Neural crest cell (in vitro differentiated cells): ENCODE measurements around the gene BMPER. TPM values are rescaled to one million over a fixed set of nuclear protein-coding genes. Genes with fewer than 3 reads are reported as not detected.

Experiments used
- DNase-seq: peaks from one replicate; pipeline ENCODE4 v3.0.0; 2021; ENCODE audit warnings: low read depth, mixed read lengths, low spot score
- H3K27ac Mint-ChIP-seq: one replicate; pipeline ENCODE4 v1.8.0; 2021; ENCODE audit warnings: mild to moderate bottlenecking, mixed read lengths; ENCODE audit not compliant: unreplicated experiment
- H3K27me3 Mint-ChIP-seq: 2 replicates; pipeline ENCODE4 v1.8.0; 2021; ENCODE audit warnings: low read depth, mild to moderate bottlenecking, mixed read lengths
- H3K36me3 Mint-ChIP-seq: 2 replicates; pipeline ENCODE4 v1.8.0; 2021; ENCODE audit warnings: low read depth, mild to moderate bottlenecking, mixed read lengths
- H3K4me1 Mint-ChIP-seq: 2 replicates; pipeline ENCODE4 v1.8.0; 2021; ENCODE audit warnings: mixed read lengths
- H3K4me3 Mint-ChIP-seq: one replicate; pipeline ENCODE4 v1.8.0; 2021; ENCODE audit warnings: mild to moderate bottlenecking, mixed read lengths
- H3K9me3 Mint-ChIP-seq: 2 replicates; pipeline ENCODE4 v1.8.0; 2021; ENCODE audit warnings: mixed read lengths
- CTCF ChIP-seq: fragments of 200-600 bp; sonication (generic); conservative IDR thresholded peaks from 2 replicates; pipeline ENCODE4 v1.5.0; 2021; ENCODE audit warnings: antibody characterized with exemption, mild to moderate bottlenecking
- total RNA-seq: library from RNA; stranded (reverse); gene quantifications from 2 replicates; pipeline ENCODE4 v1.2.1, GENCODE V29; 2021

BMPER gene
- total RNA-seq, 1 donor from 2014 or later: not detected

GRCh38 chr7:34044306-34044643 lies 138.9 kb downstream of the BMPER start:
- peaks cover 3% of the 10 kb centered on the region for H3K4me1 Mint-ChIP-seq
- TF ChIP-seq CTCF: no peak
- DNase-seq: no peak
- H3K27me3 Mint-ChIP-seq: no peaks in the 10 kb centered on the region
- H3K9me3 Mint-ChIP-seq: no peaks in the 10 kb centered on the region
- no peaks in the 10 kb centered on the region for H3K36me3 Mint-ChIP-seq
- no peak overlapping the region for H3K4me3 Mint-ChIP-seq
- no peak overlapping the region for H3K27ac Mint-ChIP-seq

GRCh38 chr7:34044734-34045353 lies 139.5 kb downstream of the BMPER start:
- no peak for DNase-seq
- H3K36me3 Mint-ChIP-seq: no peaks in the 10 kb centered on the region
- no peak for TF ChIP-seq CTCF
- H3K27me3 Mint-ChIP-seq: no peaks in the 10 kb centered on the region
- peaks cover 3% of the 10 kb centered on the region for H3K4me1 Mint-ChIP-seq
- no peak overlapping the region for H3K4me3 Mint-ChIP-seq
- no peak overlapping the region for H3K27ac Mint-ChIP-seq
- H3K9me3 Mint-ChIP-seq: no peaks in the 10 kb centered on the region

- H3K27me3 Mint-ChIP-seq: no peaks in the 10 kb centered on the region
- peaks cover 3% of the 10 kb centered on the region for H3K4me1 Mint-ChIP-seq
- no peak overlapping the region for H3K4me3 Mint-ChIP-seq
- H3K36me3 Mint-ChIP-seq: no peaks in the 10 kb centered on the region
- no peak overlapping the region for H3K27ac Mint-ChIP-seq
- no peaks in the 10 kb centered on the region for H3K9me3 Mint-ChIP-seq
- DNase-seq: no peak
- no peak for TF ChIP-seq CTCF
Observed at GRCh38 chr7:34048445-34048844, 143.1 kb downstream of the BMPER start.

GRCh38 chr7:34054075-34054474 lies 148.7 kb downstream of the BMPER start:
- Mint-ChIP-seq H3K27me3 (no peaks in the 10 kb centered on the region), H3K27ac (no peak overlapping the region), H3K4me3 (no peak overlapping the region), H3K4me1 (peaks cover 11% of the 10 kb centered on the region), H3K36me3 (no peaks in the 10 kb centered on the region), H3K9me3 (no peaks in the 10 kb centered on the region)
- no peak for DNase-seq
- no peak for TF ChIP-seq CTCF

GRCh38 chr7:34057136-34057535 lies 151.8 kb downstream of the BMPER start:
- no peaks in the 10 kb centered on the region for H3K36me3 Mint-ChIP-seq
- no peaks in the 10 kb centered on the region for H3K9me3 Mint-ChIP-seq
- H3K27me3 Mint-ChIP-seq: no peaks in the 10 kb centered on the region
- no peak for TF ChIP-seq CTCF
- no peak for DNase-seq
- peaks cover 18% of the 10 kb centered on the region for H3K4me1 Mint-ChIP-seq
- H3K4me3 Mint-ChIP-seq: no peak overlapping the region
- no peak overlapping the region for H3K27ac Mint-ChIP-seq
